Measurements from ENCODE around the gene GAGE1.
"Not testable (repeated sequence)": the region's sequence is repeated elsewhere in the genome, so short reads cannot be mapped to it uniquely, and the experiment has no call there.

Gene GAGE1, protein sequence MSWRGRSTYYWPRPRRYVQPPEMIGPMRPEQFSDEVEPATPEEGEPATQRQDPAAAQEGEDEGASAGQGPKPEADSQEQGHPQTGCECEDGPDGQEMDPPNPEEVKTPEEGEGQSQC

DNA sequence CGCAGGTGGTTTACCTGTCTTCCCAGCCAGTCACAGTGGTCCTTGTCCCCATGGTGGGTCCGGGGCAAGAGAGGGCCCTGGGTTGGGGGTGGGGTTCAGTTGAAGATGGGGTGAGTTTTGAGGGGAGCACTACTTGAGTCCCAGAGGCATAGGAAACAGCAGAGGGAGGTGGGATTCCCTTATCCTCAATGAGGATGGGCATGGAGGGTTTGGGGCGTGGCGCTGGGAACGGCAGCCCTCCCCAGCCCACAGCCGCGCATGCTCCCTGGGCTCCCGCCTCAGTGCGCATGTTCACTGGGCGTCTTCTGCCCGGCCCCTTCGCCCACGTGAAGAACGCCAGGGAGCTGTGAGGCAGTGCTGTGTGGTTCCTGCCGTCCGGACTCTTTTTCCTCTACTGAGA is at the start of gene GAGE1:
Gene GAGE1 (plus strand): TSS at position 301 of the 400 bp plus-strand sequence. CDS start 1,155 bp downstream, outside the sequence.
- DNase-seq = not testable (repeated sequence)

GRCh38 chrX:49550989-49551388 is 47.8 kb upstream of the GAGE1 start, which contains the start of gene GAGE12E:
Gene GAGE12E (plus strand): TSS chrX:49551289. CDS start chrX:49552444, 1,155 bp downstream.
- DNase-seq = not testable (repeated sequence)

- not testable (repeated sequence) for DNase-seq
Measured at GRCh38 chrX:49560542-49560941, 38.3 kb upstream of the GAGE1 start, which contains the start of gene GAGE12F. Gene GAGE12F (plus strand): TSS chrX:49560842. CDS start chrX:49561997, 1,155 bp downstream.

DNA sequence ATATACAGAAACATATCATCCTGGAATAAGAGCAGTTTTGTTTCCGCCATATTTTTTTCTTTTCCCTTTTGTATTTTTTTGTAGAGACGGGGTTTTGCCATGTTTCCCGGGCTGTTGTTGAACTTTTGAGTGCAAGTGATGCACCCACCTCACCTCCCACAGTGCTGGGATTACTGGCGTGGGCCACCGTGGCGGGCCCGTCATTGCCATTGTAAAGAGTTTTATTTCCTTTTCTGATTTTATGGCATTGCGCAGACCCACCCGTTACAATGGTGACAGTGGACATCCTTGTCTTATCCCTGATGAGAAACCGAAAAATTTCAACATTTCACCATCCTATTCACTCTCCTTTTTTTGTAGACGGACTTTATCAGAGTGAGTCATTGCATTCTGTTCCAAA is 30.1 kb upstream of the GAGE1 start:
- DNase-seq = not testable (repeated sequence)

GRCh38 chrX:49569152-49569551 is 29.7 kb upstream of the GAGE1 start:
- not testable (repeated sequence) for DNase-seq

DNA sequence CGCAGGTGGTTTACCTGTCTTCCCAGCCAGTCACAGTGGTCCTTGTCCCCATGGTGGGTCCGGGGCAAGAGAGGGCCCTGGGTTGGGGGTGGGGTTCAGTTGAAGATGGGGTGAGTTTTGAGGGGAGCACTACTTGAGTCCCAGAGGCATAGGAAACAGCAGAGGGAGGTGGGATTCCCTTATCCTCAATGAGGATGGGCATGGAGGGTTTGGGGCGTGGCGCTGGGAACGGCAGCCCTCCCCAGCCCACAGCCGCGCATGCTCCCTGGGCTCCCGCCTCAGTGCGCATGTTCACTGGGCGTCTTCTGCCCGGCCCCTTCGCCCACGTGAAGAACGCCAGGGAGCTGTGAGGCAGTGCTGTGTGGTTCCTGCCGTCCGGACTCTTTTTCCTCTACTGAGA is 28.7 kb upstream of the GAGE1 start, which contains the start of gene GAGE12G:
Gene GAGE12G (plus strand): TSS at position 301 of the 400 bp plus-strand sequence. CDS start 1,155 bp downstream, outside the sequence.
- not testable (repeated sequence) for DNase-seq

DNA sequence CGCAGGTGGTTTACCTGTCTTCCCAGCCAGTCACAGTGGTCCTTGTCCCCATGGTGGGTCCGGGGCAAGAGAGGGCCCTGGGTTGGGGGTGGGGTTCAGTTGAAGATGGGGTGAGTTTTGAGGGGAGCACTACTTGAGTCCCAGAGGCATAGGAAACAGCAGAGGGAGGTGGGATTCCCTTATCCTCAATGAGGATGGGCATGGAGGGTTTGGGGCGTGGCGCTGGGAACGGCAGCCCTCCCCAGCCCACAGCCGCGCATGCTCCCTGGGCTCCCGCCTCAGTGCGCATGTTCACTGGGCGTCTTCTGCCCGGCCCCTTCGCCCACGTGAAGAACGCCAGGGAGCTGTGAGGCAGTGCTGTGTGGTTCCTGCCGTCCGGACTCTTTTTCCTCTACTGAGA is 19.2 kb upstream of the GAGE1 start, which contains the start of gene GAGE12H:
Gene GAGE12H (plus strand): TSS at position 301 of the 400 bp plus-strand sequence. CDS start 1,155 bp downstream, outside the sequence.
- DNase-seq = not testable (repeated sequence)

DNA sequence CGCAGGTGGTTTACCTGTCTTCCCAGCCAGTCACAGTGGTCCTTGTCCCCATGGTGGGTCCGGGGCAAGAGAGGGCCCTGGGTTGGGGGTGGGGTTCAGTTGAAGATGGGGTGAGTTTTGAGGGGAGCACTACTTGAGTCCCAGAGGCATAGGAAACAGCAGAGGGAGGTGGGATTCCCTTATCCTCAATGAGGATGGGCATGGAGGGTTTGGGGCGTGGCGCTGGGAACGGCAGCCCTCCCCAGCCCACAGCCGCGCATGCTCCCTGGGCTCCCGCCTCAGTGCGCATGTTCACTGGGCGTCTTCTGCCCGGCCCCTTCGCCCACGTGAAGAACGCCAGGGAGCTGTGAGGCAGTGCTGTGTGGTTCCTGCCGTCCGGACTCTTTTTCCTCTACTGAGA is 9.6 kb upstream of the GAGE1 start, which contains the start of gene GAGE2A:
Gene GAGE2A (plus strand): TSS at position 301 of the 400 bp plus-strand sequence. CDS start 1,155 bp downstream, outside the sequence.
- DNase-seq = not testable (repeated sequence)

DNA sequence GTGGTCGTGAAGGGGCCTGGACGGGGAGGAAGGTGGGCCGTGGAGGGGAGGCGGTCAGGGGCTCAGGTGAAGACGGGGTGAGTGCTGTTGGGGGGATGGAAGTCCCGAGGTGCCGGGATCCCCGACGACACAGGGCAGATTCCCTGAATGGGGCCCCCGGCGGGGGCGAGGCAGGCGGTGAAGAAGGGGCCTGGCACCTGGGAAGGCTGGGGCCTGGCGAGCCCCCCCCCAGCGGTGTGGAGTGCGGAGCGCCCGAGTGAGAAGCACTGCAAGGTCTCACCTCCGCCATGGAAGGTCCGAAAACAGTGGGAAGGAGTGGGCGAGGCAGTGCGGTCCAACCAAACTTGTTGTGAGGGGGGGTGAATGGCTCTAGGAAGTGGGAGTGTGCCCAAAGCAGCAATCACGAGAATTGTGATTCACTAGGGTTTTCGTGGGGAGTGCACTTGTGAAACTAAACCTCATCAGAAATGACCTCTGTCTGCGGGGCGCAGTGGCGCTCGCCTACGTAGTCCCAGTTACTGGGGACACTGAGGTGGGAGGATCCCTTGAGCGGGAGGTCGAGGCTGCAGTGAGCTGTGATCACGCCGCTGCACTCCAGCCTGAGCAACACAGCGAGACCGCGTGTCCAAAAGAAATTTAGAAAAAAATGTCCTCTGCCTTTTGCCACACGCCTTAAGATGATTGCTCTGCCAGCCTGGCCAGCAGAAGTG is 8.9 kb upstream of the GAGE1 start:
- DNase-seq = not testable (repeated sequence)

DNA sequence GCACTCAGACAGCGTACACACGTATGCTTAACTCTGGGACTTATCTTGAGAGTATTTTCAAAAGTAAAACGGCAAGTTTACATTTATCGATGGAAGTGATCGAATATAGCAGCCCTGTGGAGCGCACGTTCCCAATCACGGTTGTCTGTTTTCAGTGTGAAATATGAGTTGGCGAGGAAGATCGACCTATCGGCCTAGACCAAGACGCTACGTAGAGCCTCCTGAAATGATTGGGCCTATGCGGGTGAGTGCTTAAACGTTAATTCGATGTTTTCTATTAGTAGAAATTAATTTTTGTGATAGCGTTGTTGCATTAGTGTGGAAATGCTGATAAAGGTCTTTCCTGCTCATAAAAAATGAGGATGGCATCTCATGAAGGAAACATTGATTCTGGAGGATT is 8.3 kb upstream of the GAGE1 start:
- DNase-seq = not testable (repeated sequence)

- DNase-seq = no peak
Measured at GRCh38 chrX:49610718-49611310, 12.0 kb downstream of the GAGE1 start.

DNA sequence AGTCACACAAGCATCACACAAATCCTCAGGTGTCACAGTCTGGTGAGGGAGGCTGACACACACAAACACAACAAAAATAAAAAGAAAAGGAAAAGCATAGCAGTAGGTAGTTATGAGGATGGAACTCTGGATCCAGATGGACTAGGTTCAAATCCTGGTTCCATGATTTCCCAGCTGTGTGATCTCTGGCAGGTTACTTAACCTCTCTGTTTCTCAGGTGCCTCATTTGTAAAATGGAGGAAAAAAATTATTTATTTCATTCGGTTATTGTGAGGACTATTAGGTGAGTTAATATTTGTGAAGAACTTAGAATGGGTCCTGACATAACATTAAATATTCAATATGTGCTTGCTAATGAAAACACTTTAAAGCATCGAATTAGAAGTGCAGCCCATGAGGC is 19.8 kb downstream of the GAGE1 start:
- no peak for DNase-seq

DNA sequence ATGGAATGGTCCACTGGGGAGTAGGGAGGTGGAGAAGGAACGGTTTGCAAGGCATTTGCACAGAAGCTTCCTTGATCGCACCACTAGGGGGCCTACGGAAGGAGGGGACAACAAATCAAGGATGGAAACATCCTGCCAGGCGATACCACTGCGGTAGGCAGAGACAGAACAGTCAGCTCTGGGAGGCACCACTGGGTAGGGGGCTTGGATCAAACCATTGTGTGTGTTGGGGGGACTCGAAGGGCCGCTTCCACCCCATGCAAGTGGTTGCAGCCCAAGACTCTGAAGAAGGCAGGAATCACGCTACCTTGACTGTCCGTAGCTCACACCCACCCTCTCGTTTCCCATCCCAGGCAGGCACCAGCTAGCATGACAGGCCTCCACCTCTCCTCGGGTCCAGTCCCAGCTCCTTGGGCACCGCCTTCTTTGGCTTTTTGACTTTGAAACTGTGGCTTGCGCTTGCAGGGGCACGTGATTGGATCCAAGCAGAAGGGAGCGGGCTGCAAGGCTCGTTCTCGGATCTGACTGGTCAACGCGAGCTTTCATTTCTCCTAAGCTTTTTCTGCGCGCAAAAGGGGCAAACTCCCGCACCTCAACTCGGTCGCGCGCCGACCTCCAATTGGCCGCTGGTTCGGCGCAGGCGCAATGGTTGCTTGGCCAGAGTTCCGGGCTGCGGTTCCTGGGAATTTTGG is 28.4 kb downstream of the GAGE1 start:
- no peak for DNase-seq

- no peak for DNase-seq
Measured at GRCh38 chrX:49644991-49645637, 46.3 kb downstream of the GAGE1 start.

- no peak for DNase-seq
Measured at GRCh38 chrX:49656533-49656932, 57.7 kb downstream of the GAGE1 start.

Measured in NCI-H524 (cell line).